Measurements from ENCODE around the gene ZNF511.
"Not testable (repeated sequence)": the region's sequence is repeated elsewhere in the genome, so short reads cannot be mapped to it uniquely, and the experiment has no call there.

ZNF511 gene

GRCh38 chr10:133308421-133309099, at the start of gene ZNF511, which contains the start of gene TUBGCP2:
Gene ZNF511, plus strand, starts transcription at chr10:133308914. Its CDS starts 30 bp downstream, at chr10:133308944.
Gene TUBGCP2, minus strand, starts transcription at chr10:133308872. Its CDS starts 5,931 bp downstream, at chr10:133302941.
- DNase-seq (ENCODE audit: low read depth, low spot score), result no peak

- no peak for DNase-seq (ENCODE audit: low read depth, low spot score)
Observed at GRCh38 chr10:133259602-133259989, 49.1 kb upstream of the ZNF511 start.

DNA sequence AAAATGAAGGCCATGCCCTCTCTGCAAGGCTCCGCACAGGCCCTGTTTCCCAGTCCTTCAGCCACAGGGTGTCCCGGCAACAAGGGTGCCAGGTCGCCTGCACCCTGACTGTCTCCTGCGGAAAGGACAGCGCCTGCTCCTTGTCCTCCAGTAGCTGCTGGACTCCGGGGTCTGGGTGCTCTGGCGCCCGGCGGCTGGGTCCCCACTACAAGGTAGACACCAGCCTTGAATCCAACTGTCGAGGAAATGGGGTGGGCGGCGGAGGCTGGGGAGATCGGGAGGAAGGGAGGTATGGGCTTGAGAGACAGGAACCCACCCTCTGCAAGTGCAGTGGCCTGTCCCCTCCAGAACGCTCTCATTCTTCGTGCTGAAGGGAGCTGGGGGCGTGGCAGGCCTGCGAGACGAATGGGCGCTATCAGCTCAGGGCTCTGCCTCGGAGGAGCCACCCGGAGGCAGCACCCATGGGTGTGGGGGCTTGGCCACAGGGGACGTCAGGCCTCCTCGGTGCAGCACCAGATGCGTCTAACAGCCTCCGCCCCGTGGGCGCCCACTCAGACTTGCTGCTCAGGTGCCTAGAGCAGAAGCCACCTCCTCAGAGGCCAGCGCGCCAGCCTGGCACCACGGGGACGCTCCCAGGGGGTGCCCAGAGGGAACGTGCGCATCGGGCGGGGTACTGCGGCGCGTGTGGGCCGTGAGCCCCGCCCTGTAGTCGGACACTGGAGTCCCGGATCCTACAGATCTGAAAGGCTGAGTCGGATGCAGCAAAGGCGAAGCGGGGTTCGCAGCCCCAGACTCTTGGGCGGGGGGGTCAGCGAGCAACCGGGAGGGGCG, 47.6 kb upstream of the ZNF511 start:
- DNase-seq (ENCODE audit: low read depth, low spot score), result no peak

DNA sequence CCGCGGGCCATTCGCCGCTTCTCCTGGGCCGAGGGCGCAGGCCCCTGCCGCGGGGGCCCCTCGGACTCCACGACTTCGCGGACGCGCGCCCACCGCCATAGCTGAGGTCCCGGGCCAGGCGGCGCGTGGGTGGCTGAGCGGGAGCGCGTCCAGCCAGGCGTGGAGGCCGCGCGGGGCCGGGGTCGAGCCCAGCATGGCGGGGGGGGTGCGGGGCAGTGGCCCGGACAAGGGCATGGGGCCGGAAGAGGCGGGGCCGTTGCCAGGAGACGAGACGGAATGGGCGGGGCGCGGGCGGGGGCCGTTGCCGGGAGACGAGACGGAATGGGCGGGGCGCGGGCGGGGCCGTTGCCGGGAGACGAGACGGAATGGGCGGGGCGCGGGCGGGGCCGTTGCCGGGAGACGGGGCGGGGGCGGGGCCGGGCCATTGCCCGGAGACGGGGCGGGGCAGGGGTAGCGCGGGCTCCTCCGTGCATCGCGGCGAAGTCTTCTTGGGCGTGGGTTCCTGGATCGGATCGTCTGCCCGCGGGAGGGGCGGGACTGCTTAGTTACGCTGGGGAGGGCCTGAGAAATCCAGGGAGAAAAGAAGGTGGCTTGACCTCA, 46.9 kb upstream of the ZNF511 start:
- DNase-seq (ENCODE audit: low read depth, low spot score), result no peak

- no peak for DNase-seq (ENCODE audit: low read depth, low spot score)
Observed at GRCh38 chr10:133262696-133263095, 46.0 kb upstream of the ZNF511 start.

GRCh38 chr10:133263674-133264073, 45.0 kb upstream of the ZNF511 start:
- DNase-seq (ENCODE audit: low read depth, low spot score), result no peak

DNA sequence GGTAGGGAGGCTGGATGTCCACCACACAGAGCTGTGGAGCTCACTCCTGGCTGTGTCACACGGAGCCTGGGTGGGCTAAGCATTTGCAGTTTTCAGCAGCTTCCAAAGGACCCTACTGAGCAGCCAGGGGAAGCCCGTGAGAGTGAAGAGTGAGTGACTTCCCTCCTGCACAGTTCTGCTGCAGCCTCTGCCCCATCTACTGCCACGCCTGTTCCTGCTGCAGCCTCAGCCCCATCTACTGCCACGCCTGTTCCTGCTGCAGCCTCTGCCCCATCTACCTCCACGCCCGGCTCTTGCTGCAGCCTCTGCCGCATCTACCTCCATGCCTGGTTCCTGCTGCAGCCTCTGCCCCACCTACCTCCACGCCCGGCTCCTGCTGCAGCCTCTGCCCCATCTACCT, 44.3 kb upstream of the ZNF511 start:
- DNase-seq (ENCODE audit: low read depth, low spot score), result no peak

GRCh38 chr10:133265052-133265451, 43.7 kb upstream of the ZNF511 start:
- not testable (repeated sequence) for DNase-seq (ENCODE audit: low read depth, low spot score)

DNA sequence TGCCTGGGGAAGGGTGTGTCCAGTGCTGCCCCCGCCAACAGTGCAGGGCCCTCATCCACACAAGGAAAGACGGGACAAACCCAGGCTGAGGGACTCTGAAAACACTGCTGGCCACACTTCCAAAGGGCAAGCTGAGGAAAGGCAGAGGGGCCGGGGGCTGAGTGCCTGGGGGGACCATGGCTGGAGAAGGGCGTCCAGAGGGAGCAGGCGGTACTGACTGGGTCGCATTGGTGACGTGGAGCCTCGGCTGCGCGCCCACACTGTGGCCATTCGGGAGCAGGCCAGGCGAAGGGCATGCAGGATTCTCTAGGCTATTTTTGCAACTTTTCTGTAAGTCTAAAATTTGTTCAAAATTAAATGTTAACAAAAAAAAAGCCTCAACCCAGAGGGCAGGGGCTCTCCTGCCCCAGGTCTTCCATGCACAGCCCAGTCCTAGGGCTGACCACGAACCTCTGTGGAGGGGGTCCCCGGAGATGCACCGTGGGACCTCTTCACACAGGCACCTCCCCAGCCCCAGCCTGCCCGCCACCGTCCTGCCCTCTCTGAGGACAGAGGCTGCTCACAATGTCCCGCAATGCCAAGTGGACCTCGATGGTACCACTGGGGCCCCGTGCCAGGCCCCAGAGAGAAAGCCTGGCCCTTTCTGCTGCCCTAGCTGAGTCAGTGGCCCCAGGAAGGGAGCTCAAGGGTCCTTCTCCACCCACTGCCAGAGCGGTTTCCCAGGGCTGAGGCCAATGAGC, 42.5 kb upstream of the ZNF511 start:
- DNase-seq (ENCODE audit: low read depth, low spot score), result no peak

DNA sequence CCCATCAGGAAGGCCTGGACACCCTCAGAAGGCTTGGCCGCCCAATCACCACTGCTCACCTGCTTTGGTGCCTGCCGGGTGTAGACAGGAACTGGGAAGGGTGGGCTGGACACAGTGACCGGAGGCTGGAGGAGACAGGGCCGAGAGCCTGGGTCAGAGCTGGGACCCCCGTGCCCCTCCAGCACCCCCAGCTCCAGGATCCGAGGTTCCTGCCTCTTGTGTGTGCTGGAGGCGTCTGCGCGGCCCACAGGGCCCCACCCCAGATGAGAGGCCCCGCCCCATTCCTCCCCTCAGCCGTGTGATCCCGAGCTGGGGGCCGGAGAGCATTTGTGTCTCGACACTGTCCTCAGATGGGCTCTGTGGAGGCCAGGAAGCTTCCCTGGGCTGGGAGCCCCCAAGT, 41.4 kb upstream of the ZNF511 start:
- DNase-seq (ENCODE audit: low read depth, low spot score), result no peak

- DNase-seq (ENCODE audit: low read depth, low spot score), result no peak
Observed at GRCh38 chr10:133267829-133268228, 40.9 kb upstream of the ZNF511 start.

DNA sequence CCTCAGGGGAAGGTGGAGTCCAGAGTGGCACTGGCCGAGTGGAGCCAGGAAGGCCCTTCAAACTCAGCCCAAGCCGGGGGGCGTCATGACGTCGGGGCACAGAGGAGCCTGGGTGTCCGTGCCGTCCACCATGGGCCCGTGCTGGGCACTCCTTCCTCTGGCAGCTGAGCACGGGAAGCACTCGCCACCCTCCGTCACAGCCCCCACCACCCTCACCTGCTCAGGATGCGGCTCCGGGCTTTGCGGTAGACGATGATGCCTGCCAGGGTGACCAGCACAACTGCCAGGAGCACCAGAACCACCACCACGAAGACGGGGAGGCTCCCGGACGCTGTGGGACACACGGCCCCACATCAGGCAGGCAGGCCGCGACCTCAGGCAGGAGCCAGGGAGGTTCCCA, 40.2 kb upstream of the ZNF511 start:
- DNase-seq (ENCODE audit: low read depth, low spot score), result no peak

DNA sequence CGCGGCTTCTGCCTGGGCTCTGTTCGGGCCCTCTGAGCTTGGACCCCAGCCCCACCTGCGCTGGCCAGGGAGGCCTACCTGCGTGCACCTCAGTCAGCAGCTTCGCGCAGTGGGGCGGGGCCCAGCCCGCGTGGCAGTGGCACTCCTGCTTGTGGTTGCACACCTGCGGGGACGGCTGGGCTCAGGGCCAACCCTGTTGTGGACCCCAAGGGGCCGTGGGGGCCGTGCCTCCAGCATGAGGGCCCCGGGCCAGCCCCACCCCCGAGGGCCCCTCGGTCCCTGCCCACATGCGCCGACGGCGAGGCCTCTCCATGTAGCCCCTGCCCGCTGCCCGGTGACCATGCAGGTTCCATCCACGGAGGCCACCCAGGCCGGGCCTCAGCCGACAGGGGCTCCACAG, 39.3 kb upstream of the ZNF511 start:
- no peak for DNase-seq (ENCODE audit: low read depth, low spot score)

GRCh38 chr10:133270204-133270603, 38.5 kb upstream of the ZNF511 start:
- no peak for DNase-seq (ENCODE audit: low read depth, low spot score)

- DNase-seq (ENCODE audit: low read depth, low spot score), result no peak
Observed at GRCh38 chr10:133270773-133271297, 37.9 kb upstream of the ZNF511 start.

DNA sequence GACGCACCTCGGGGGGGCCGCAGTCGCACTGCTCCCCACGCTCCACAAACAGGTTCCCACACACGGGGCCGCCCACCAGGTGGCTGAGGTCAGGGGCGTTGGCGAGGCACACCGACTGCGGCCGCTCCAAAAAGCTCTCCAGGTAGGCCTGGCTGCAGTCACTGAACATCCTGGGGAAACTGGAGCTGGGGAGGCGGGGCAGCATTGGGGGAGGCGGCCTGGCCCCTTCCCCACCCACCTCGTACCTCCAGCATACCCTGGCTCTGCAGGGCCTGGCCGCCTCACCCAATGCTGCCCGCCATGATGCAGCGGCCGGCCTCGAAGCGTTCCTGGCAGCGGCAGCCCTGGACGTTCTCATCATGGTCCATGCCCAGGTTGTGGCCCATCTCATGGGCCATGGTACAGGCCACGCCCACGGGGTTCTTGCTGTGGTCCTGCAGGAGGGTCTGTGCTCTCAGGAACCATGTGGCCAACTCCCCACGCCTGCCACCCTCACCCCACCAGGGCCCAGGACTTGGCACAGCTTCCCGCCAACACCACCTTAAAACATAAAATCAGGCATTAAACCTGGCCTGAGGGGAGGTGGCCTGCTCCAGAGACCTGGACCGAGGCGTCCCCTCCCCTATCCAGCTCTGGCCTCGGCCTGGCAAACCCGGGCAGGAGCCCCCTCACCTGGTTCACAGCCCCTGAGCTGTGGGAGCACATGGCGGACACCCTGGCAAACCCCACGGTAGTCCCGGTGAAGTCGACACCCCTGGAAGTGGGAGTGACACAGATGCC, 37.0 kb upstream of the ZNF511 start:
- DNase-seq (ENCODE audit: low read depth, low spot score), result no peak

GRCh38 chr10:133272301-133272963, 36.3 kb upstream of the ZNF511 start:
- no peak for DNase-seq (ENCODE audit: low read depth, low spot score)

DNA sequence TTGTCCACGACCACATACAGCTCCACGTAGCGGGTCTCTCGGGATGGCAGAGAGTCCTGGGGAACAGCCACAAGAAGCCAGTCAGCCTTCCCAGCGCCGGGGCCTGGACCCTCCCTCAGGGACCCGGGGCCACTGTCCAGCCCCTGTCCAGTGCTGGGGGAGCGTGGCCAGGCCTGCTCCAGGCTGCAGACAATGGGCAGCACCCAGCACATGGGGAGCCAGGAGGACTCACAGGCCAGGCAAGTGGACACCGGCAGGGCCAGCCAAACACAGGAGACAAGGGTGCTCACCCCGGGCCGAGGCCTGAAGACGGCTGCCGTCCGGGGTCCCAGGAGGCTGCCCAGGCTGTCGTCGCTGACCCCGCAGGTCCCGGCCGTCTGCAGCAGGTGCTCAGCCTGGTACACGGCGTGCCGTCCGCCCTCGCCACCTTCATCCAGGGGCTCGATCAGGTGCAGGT, 35.7 kb upstream of the ZNF511 start:
- no peak for DNase-seq (ENCODE audit: low read depth, low spot score)

- DNase-seq (ENCODE audit: low read depth, low spot score), result no peak
Observed at GRCh38 chr10:133273534-133274143, 35.1 kb upstream of the ZNF511 start.
